HepG2 (cell line): ENCODE results near the gene ACOT8. TPM values are rescaled to one million over a fixed set of nuclear protein-coding genes. Genes with fewer than 3 reads are reported as not detected.
A peak's percentile ranks its signal among the peaks of the same experiment; 100 is the strongest.

ENCODE experiments used
- ARNTL ChIP-seq: sonication (generic); formaldehyde crosslinking; IDR thresholded peaks from 2 replicates; pipeline ENCODE4 v1.4.0; 2020; ENCODE audit warnings: mild to moderate bottlenecking, missing genetic modification reagents
- FOXP4 ChIP-seq: sonication (generic); formaldehyde crosslinking; IDR thresholded peaks from 2 replicates; pipeline ENCODE4 v1.4.0; 2020; ENCODE audit warnings: missing genetic modification reagents
- GRHL1 ChIP-seq: sonication (generic); formaldehyde crosslinking; conservative IDR thresholded peaks from 2 replicates; pipeline ENCODE4 v1.8.0; 2022; ENCODE audit warnings: missing genetic modification reagents
- HMG20A ChIP-seq: IDR thresholded peaks from 2 replicates; pipeline ENCODE4 v1.6.1; 2016; ENCODE audit warnings: borderline replicate concordance
- IRX3 ChIP-seq: sonication (generic); formaldehyde crosslinking; IDR thresholded peaks from 2 replicates; pipeline ENCODE4 v1.8.1; 2023; ENCODE audit warnings: mild to moderate bottlenecking, low read depth, missing genetic modification reagents, borderline replicate concordance
- KAT7 ChIP-seq: IDR thresholded peaks from 2 replicates; pipeline ENCODE4 v1.6.1; 2018; ENCODE audit warnings: borderline replicate concordance, missing compliant biosample characterization
- PCBP1 ChIP-seq: fragments of 200-400 bp; formaldehyde crosslinking; IDR thresholded peaks from 2 replicates; pipeline ENCODE4 v1.6.1; 2017; ENCODE audit warnings: mild to moderate bottlenecking, low read depth, low read length, borderline replicate concordance
- PRDM15 ChIP-seq: sonication (generic); formaldehyde crosslinking; IDR thresholded peaks from 2 replicates; pipeline ENCODE4 v1.4.0; 2020; ENCODE audit warnings: missing genetic modification reagents
- RNF219 ChIP-seq: sonication (generic); formaldehyde crosslinking; IDR thresholded peaks from 2 replicates; pipeline ENCODE4 v1.5.0; 2020; ENCODE audit warnings: mild to moderate bottlenecking, missing genetic modification reagents
- SPEN ChIP-seq: sonication (generic); formaldehyde crosslinking; IDR thresholded peaks from 2 replicates; pipeline ENCODE4 v1.5.1; 2020; ENCODE audit warnings: low read depth, mild to moderate bottlenecking, missing genetic modification reagents
- TBP ChIP-seq: sonication (generic); formaldehyde crosslinking; IDR thresholded peaks from 2 replicates; pipeline ENCODE4 v1.5.0; 2020; ENCODE audit warnings: missing genetic modification reagents
- TOPORS ChIP-seq: sonication (generic); formaldehyde crosslinking; IDR thresholded peaks from 2 replicates; pipeline ENCODE4 v1.8.0; 2023; ENCODE audit warnings: mild to moderate bottlenecking, missing genetic modification reagents
- WIZ ChIP-seq: sonication (generic); formaldehyde crosslinking; IDR thresholded peaks from 2 replicates; pipeline ENCODE4 v1.5.1; 2020; ENCODE audit warnings: mild to moderate bottlenecking, missing genetic modification reagents
- ZBTB38 ChIP-seq: sonication (generic); formaldehyde crosslinking; IDR thresholded peaks from 2 replicates; pipeline ENCODE4 v1.5.1; 2020; ENCODE audit warnings: mild to moderate bottlenecking, missing genetic modification reagents
- ZNF263 ChIP-seq: sonication (generic); formaldehyde crosslinking; IDR thresholded peaks from 2 replicates; pipeline ENCODE4 v1.4.0; 2020; ENCODE audit warnings: missing genetic modification reagents
- ZNF629 ChIP-seq: sonication (generic); formaldehyde crosslinking; conservative IDR thresholded peaks from 2 replicates; pipeline ENCODE4 v1.5.0; 2020; ENCODE audit warnings: missing genetic modification reagents
- ZNF652 ChIP-seq: IDR thresholded peaks from 2 replicates; pipeline ENCODE4 v1.6.1; 2016; ENCODE audit warnings: low read depth, borderline replicate concordance
- polyA plus RNA-seq, 8 experiments: library from polyadenylated mRNA; depleted of rRNA in 3 of 8; stranded (reverse) in 7 of 8; unstranded in 1 of 8; fragments of >200 nt; fragmentation: Illumina TruSeq in 4 of 8; extraction: Trizol in 4 of 8; gene quantifications; 2 replicates each; pipeline versions ENCODE4 v1.2.1 to v1.2.3, GENCODE V29; 2011 to 2016; ENCODE audit warnings: low read depth in 4 of 8, missing spikeins in 1 of 8, mixed read lengths in 1 of 8; ENCODE audit not compliant: insufficient read depth in 1 of 8
- total RNA-seq, 5 experiments: library from RNA; depleted of rRNA; stranded (reverse); fragments of >200 nt; fragmentation: Illumina TruSeq; extraction: Trizol; gene quantifications; 2 replicates each; pipeline ENCODE4 v1.2.3, GENCODE V29; 2016; ENCODE audit warnings: low read depth in 1 of 5

ACOT8 gene
- total and polyA plus RNA-seq, 2 of the 13 experiments (the other 11 are each of a cell fraction or from before 2014, with no cell fraction given): 31.4 to 45.5 TPM

- peak; percentile 80 for TF ChIP-seq ZNF263
- TF ChIP-seq TBP (CRISPR knock-in tag): no peak
- TF ChIP-seq RNF219 (CRISPR knock-in tag): peak; percentile 100
- TF ChIP-seq ZBTB38 (CRISPR knock-in tag): peak; percentile 99
- peak; percentile 99 for TF ChIP-seq PCBP1
- TF ChIP-seq ZNF652 (CRISPR knock-in tag): peak; percentile 41; the same call in 1 of the 2 replicates
- peak; percentile 100 for TF ChIP-seq ARNTL (CRISPR knock-in tag)
- TF ChIP-seq HMG20A (CRISPR knock-in tag): peak; percentile 69; the same call in 1 of the 2 replicates
- TF ChIP-seq GRHL1 (CRISPR knock-in tag): peak; percentile 66; the same call in 1 of the 2 replicates
- TF ChIP-seq KAT7 (CRISPR knock-in tag): peak; percentile 92; the same call in 1 of the 2 replicates
- TF ChIP-seq TOPORS: peak; percentile 99
- peak; percentile 82; the same call in 1 of the 2 replicates for TF ChIP-seq PRDM15 (CRISPR knock-in tag)
- TF ChIP-seq FOXP4 (CRISPR knock-in tag): peak; percentile 92
- peak; percentile 91 for TF ChIP-seq WIZ
- TF ChIP-seq SPEN (CRISPR knock-in tag): peak; percentile 100
- peak; percentile 100 for TF ChIP-seq IRX3 (CRISPR knock-in tag)
- TF ChIP-seq ZNF629 (CRISPR knock-in tag): peak; percentile 73
Observed at GRCh38 chr20:45890985-45891983, 34.1 kb upstream of the ACOT8 start, which contains the start of the genes CTSA and NEURL2 (continued).
